Measurements from ENCODE around the gene TUBB4A.

The TUBB4A gene

GRCh38 chr19:6451583-6452222, 50.4 kb downstream of the TUBB4A start:
- TF ChIP-seq EZH2phosphoT487 (IDR thresholded peaks at IDR 0.05; ENCODE audit: borderline replicate concordance) (no peak), CTCF (conservative IDR thresholded peaks at IDR 0.05; ENCODE audit: low read length) (no peak)

GRCh38 chr19:6450166-6450565, 51.9 kb downstream of the TUBB4A start:
- H3K79me2 ChIP-seq (ENCODE audit: insufficient read depth, low read length): no peaks in the 10 kb centered on the region
- no peaks in the 10 kb centered on the region for H3K9me2 ChIP-seq (replicated peaks; ENCODE audit: low read depth, low read length)
- no peaks in the 10 kb centered on the region for H3K27me3 ChIP-seq (ENCODE audit: insufficient read depth, low read length, poor library complexity, severe bottlenecking)
- no peaks in the 10 kb centered on the region for H3K9me3 ChIP-seq (ENCODE audit: insufficient read depth, low read depth, low read length)
- no peaks in the 10 kb centered on the region for H4K20me1 ChIP-seq (ENCODE audit: insufficient read depth, low read length, poor library complexity, severe bottlenecking)
- H3K9ac ChIP-seq (ENCODE audit: low read depth, low read length, poor library complexity, severe bottlenecking): no peak overlapping the region
- no peaks in the 10 kb centered on the region for H3F3A ChIP-seq (ENCODE audit: low read depth)
- no peak overlapping the region for H3K4me2 ChIP-seq (ENCODE audit: low read depth, low read length, poor library complexity, severe bottlenecking)
- no peak overlapping the region for H3K4me3 ChIP-seq (ENCODE audit: low read length, poor library complexity, severe bottlenecking)
- no peak overlapping the region for H2AFZ ChIP-seq (ENCODE audit: low read length)
- no peak for TF ChIP-seq CTCF (conservative IDR thresholded peaks at IDR 0.05; ENCODE audit: low read length)
- TF ChIP-seq EZH2phosphoT487 (IDR thresholded peaks at IDR 0.05; ENCODE audit: borderline replicate concordance): no peak
- H3K4me1 ChIP-seq (ENCODE audit: insufficient read depth, low read length, poor library complexity, severe bottlenecking): no peaks in the 10 kb centered on the region
- H3K36me3 ChIP-seq (ENCODE audit: insufficient read depth, low read length): peaks cover 3% of the 10 kb centered on the region; the same call in 1 of the 2 replicates

More at GRCh38 chr19:6451583-6452222, 50.4 kb downstream of the TUBB4A start:
- Histone ChIP-seq H3K4me2 (ENCODE audit: low read depth, low read length, poor library complexity, severe bottlenecking) (no peak overlapping the region), H2AFZ (ENCODE audit: low read length) (no peak overlapping the region), H3K36me3 (ENCODE audit: insufficient read depth, low read length) (peaks cover 3% of the 10 kb centered on the region; the same call in 1 of the 2 replicates), H3K79me2 (ENCODE audit: insufficient read depth, low read length) (no peaks in the 10 kb centered on the region), H3K27me3 (ENCODE audit: insufficient read depth, low read length, poor library complexity, severe bottlenecking) (no peaks in the 10 kb centered on the region), H3K9me3 (ENCODE audit: insufficient read depth, low read depth, low read length) (no peaks in the 10 kb centered on the region), H3F3A (ENCODE audit: low read depth) (no peaks in the 10 kb centered on the region), H3K4me1 (ENCODE audit: insufficient read depth, low read length, poor library complexity, severe bottlenecking) (no peaks in the 10 kb centered on the region), H3K9me2 (replicated peaks; ENCODE audit: low read depth, low read length) (no peaks in the 10 kb centered on the region), H4K20me1 (ENCODE audit: insufficient read depth, low read length, poor library complexity, severe bottlenecking) (no peaks in the 10 kb centered on the region), H3K9ac (ENCODE audit: low read depth, low read length, poor library complexity, severe bottlenecking) (no peak overlapping the region), H3K4me3 (ENCODE audit: low read length, poor library complexity, severe bottlenecking) (no peak overlapping the region)

GRCh38 chr19:6448045-6448444, 54.1 kb downstream of the TUBB4A start:
- H3K4me2 ChIP-seq (ENCODE audit: low read depth, low read length, poor library complexity, severe bottlenecking): no peak overlapping the region
- no peaks in the 10 kb centered on the region for H3K9me3 ChIP-seq (ENCODE audit: insufficient read depth, low read depth, low read length)
- H2AFZ ChIP-seq (ENCODE audit: low read length): no peak overlapping the region
- no peaks in the 10 kb centered on the region for H3K4me1 ChIP-seq (ENCODE audit: insufficient read depth, low read length, poor library complexity, severe bottlenecking)
- no peaks in the 10 kb centered on the region for H3K27me3 ChIP-seq (ENCODE audit: insufficient read depth, low read length, poor library complexity, severe bottlenecking)
- no peaks in the 10 kb centered on the region for H3K79me2 ChIP-seq (ENCODE audit: insufficient read depth, low read length)
- no peaks in the 10 kb centered on the region for H3K36me3 ChIP-seq (ENCODE audit: insufficient read depth, low read length)
- H3K9me2 ChIP-seq (replicated peaks; ENCODE audit: low read depth, low read length): no peaks in the 10 kb centered on the region
- no peaks in the 10 kb centered on the region for H3F3A ChIP-seq (ENCODE audit: low read depth)
- no peak overlapping the region for H3K9ac ChIP-seq (ENCODE audit: low read depth, low read length, poor library complexity, severe bottlenecking)
- no peak for TF ChIP-seq EZH2phosphoT487 (IDR thresholded peaks at IDR 0.05; ENCODE audit: borderline replicate concordance)
- no peak for TF ChIP-seq CTCF (conservative IDR thresholded peaks at IDR 0.05; ENCODE audit: low read length)
- H3K4me3 ChIP-seq (ENCODE audit: low read length, poor library complexity, severe bottlenecking): no peak overlapping the region
- H4K20me1 ChIP-seq (ENCODE audit: insufficient read depth, low read length, poor library complexity, severe bottlenecking): no peaks in the 10 kb centered on the region
